CD14-positive monocyte (primary cell): ENCODE measurements around the gene TUSC2. TPM values are rescaled to one million over a fixed set of nuclear protein-coding genes. Genes with fewer than 3 reads are reported as not detected.
A peak's percentile ranks its signal among the peaks of the same experiment; 100 is the strongest.

Experiments
- DNase-seq, 3 donors: peaks; one replicate each; pipeline ENCODE4 v3.0.0-alpha.2; 2011 to 2022
- H2AFZ ChIP-seq: 2 replicates; pipeline ENCODE4 v1.6.0; 2012; ENCODE audit warnings: mild to moderate bottlenecking, low read depth, low read length, inconsistent platforms; ENCODE audit not compliant: insufficient read depth, poor library complexity, severe bottlenecking
- H3K27ac ChIP-seq, 2 donors: 1 replicate in 1 of 2; 2 replicates in 1 of 2; pipeline ENCODE4 v1.5.1; 2012 to 2013; ENCODE audit warnings: low read length in 2 of 2, control low read depth in 1 of 2, inconsistent platforms in 1 of 2, low read depth in 1 of 2, mild to moderate bottlenecking in 1 of 2
- H3K27me3 ChIP-seq, 2 donors: one replicate each; pipeline versions ENCODE4 v1.6.0 to v1.6.1; 2011 to 2013; ENCODE audit warnings: low read length in 2 of 2; ENCODE audit not compliant: control insufficient read depth in 2 of 2, insufficient read depth in 2 of 2
- H3K36me3 ChIP-seq, 2 donors: replicated peaks in 1 of 2; 1 replicate in 1 of 2; 2 replicates in 1 of 2; pipeline versions ENCODE4 v1.5.1 to v1.6.1; 2012 to 2013; ENCODE audit warnings: low read length in 2 of 2, control low read depth in 1 of 2, inconsistent platforms in 1 of 2, mild to moderate bottlenecking in 1 of 2; ENCODE audit not compliant: insufficient read depth in 2 of 2, control insufficient read depth in 1 of 2
- H3K4me1 ChIP-seq, 2 donors: 1 replicate in 1 of 2; 2 replicates in 1 of 2; pipeline versions ENCODE4 v1.5.1 to v1.6.1; 2012 to 2013; ENCODE audit warnings: low read length in 2 of 2, control low read depth in 1 of 2, inconsistent platforms in 1 of 2, mild to moderate bottlenecking in 1 of 2, moderate library complexity in 1 of 2; ENCODE audit not compliant: insufficient read depth in 2 of 2, control insufficient read depth in 1 of 2
- H3K4me2 ChIP-seq: replicated peaks from 2 replicates; pipeline ENCODE3; 2012; ENCODE audit warnings: low read length, moderate library complexity, mild to moderate bottlenecking; ENCODE audit not compliant: poor library complexity, severe bottlenecking; ENCODE audit errors: extremely low read depth
- H3K4me3 ChIP-seq, 3 experiments: fragments of 200-600 bp in 1 of 3; sonication (generic) in 1 of 3; replicated peaks in 1 of 3; 1 replicate in 2 of 3; 2 replicates in 1 of 3; pipeline ENCODE4 v1.5.1; 2011 to 2013; ENCODE audit warnings: low read length in 3 of 3, mild to moderate bottlenecking in 3 of 3, control low read depth in 2 of 3, low read depth in 2 of 3, inconsistent platforms in 1 of 3, moderate library complexity in 1 of 3
- H3K79me2 ChIP-seq: 2 replicates; pipeline ENCODE4 v1.6.0; 2012; ENCODE audit warnings: mild to moderate bottlenecking, control low read depth, inconsistent platforms, low read length, moderate library complexity; ENCODE audit not compliant: insufficient read depth
- H3K9ac ChIP-seq: 2 replicates; pipeline ENCODE4 v1.6.0; 2017; ENCODE audit warnings: low read length, mild to moderate bottlenecking; ENCODE audit not compliant: insufficient read depth, poor library complexity, severe bottlenecking
- H3K9me3 ChIP-seq, 2 donors: replicated peaks in 1 of 2; 1 replicate in 1 of 2; 2 replicates in 1 of 2; pipeline versions ENCODE4 v1.5.1 to v1.6.1; 2012 to 2013; ENCODE audit warnings: low read length in 2 of 2, control low read depth in 1 of 2; ENCODE audit not compliant: control insufficient read depth in 1 of 2, insufficient read depth in 1 of 2
- H4K20me1 ChIP-seq: 2 replicates; pipeline ENCODE4 v1.6.0; 2012; ENCODE audit warnings: mild to moderate bottlenecking, low read length, control low read depth, moderate library complexity; ENCODE audit not compliant: insufficient read depth
- H3K27ac Mint-ChIP-seq, 7 donors: one replicate each; pipeline ENCODE4 v1.8.0; 2020; ENCODE audit warnings: mild to moderate bottlenecking in 7 of 7, mixed read lengths in 7 of 7, moderate library complexity in 6 of 7, inconsistent platforms in 2 of 7
- H3K27me3 Mint-ChIP-seq, 3 donors: one replicate each; pipeline ENCODE4 v1.8.0; 2021 to 2022; ENCODE audit warnings: low read depth in 3 of 3, mild to moderate bottlenecking in 3 of 3, mixed read lengths in 3 of 3, moderate library complexity in 3 of 3, inconsistent platforms in 1 of 3
- H3K36me3 Mint-ChIP-seq, 2 donors: one replicate each; pipeline ENCODE4 v1.8.0; 2020; ENCODE audit warnings: mixed read lengths in 2 of 2, inconsistent platforms in 1 of 2, mild to moderate bottlenecking in 1 of 2
- H3K4me1 Mint-ChIP-seq: one replicate; pipeline ENCODE4 v1.8.0; 2020; ENCODE audit warnings: mild to moderate bottlenecking, mixed read lengths
- H3K4me3 Mint-ChIP-seq, 2 donors: one replicate each; pipeline ENCODE4 v1.8.0; 2020; ENCODE audit warnings: mild to moderate bottlenecking in 2 of 2, mixed read lengths in 2 of 2, moderate library complexity in 1 of 2
- H3K9me3 Mint-ChIP-seq, 7 donors: one replicate each; pipeline ENCODE4 v1.8.0; 2020 to 2022; ENCODE audit warnings: mixed read lengths in 7 of 7, mild to moderate bottlenecking in 6 of 7, moderate library complexity in 6 of 7, inconsistent platforms in 2 of 7
- CTCF ChIP-seq: fragments of 200-600 bp; IDR thresholded peaks from one replicate; pipeline ENCODE4 v1.8.0; 2022; ENCODE audit warnings: antibody characterized with exemption, mild to moderate bottlenecking
- WGBS: methylation state at CpG from one replicate; pipeline ENCODE4 v1.1.5; 2013; ENCODE audit warnings: missing lambda C conversion rate; ENCODE audit not compliant: insufficient coverage; 5-methylcytosine and 5-hydroxymethylcytosine counted together
- intact Hi-C, 2 donors: fragments of 100-400 bp; cut with micrococcal nuclease; formaldehyde crosslinking; loops; one replicate each; pipeline versions ENCODE4 v1.15.0 to v1.15.1; 2023
- polyA plus RNA-seq, 3 donors: library from polyadenylated mRNA; depleted of rRNA in 1 of 3; unstranded in 2 of 3; stranded (reverse) in 1 of 3; fragments of 300-500 nt in 2 of 3; fragments of >200 nt in 1 of 3; fragmentation: Illumina TruSeq in 2 of 3; gene quantifications; 1 replicate in 2 of 3; 2 replicates in 1 of 3; pipeline ENCODE4 v1.2.3, GENCODE V29; 2012 to 2021

Gene TUSC2
- polyA plus RNA-seq, 3 donors, result 22.6 to 55.7 (median 47.0) TPM

GRCh38 chr3:50334339-50335075 is 6.5 kb upstream of the TUSC2 start:
- Histone ChIP-seq H3K27me3 (no peaks in the 10 kb centered on the region), H3K4me2 (no peak overlapping the region), H3K36me3 (peaks cover 42 to 68% of the 10 kb centered on the region in 2 donors), H3K9me3 (no peaks in the 10 kb centered on the region), H3K4me1 (peaks cover 48% of the 10 kb centered on the region in 2 donors), H3K4me3 (no peak overlapping the region), H4K20me1 (peaks cover 78% of the 10 kb centered on the region), H2AFZ (no peak overlapping the region), H3K27ac (peak overlapping the region; percentile 39 to 84), H3K9ac (no peak overlapping the region), H3K79me2 (peaks cover 93% of the 10 kb centered on the region)
- WGBS, result 84% methylated on average over 4 of the region's 5 CpGs
- no peak for TF ChIP-seq CTCF
- H3K27me3 Mint-ChIP-seq, result peaks cover 0 to under 1% (median 0%) of the 10 kb centered on the region in 3 donors
- peaks cover 50 to 73% of the 10 kb centered on the region in 2 donors for H3K36me3 Mint-ChIP-seq
- no peak for DNase-seq
- H3K4me3 Mint-ChIP-seq, result no peak overlapping the region
- no peaks in the 10 kb centered on the region for H3K9me3 Mint-ChIP-seq
- H3K27ac Mint-ChIP-seq, result peak overlapping the region; percentile 26 to 86 (median 80)
- peaks cover 41% of the 10 kb centered on the region for H3K4me1 Mint-ChIP-seq
- intact Hi-C loops, result loop anchor here (5.0 kb wide), 1 partner anchor 37 kb away; the partner anchor contains the start of genes HYAL3 (in 2 of the 2) and NAA80 (in 2 of the 2)

GRCh38 chr3:50333744-50334328 is 5.8 kb upstream of the TUSC2 start:
- H4K20me1 ChIP-seq, result peaks cover 83% of the 10 kb centered on the region
- WGBS, result 80% methylated on average over 6 of the region's 12 CpGs
- Mint-ChIP-seq H3K4me1 (peaks cover 36% of the 10 kb centered on the region), H3K27ac (peak overlapping the region in 6 of 7 donors; percentile 26 to 86 (median 65)), H3K36me3 (peaks cover 50 to 77% of the 10 kb centered on the region in 2 donors), H3K27me3 (peaks cover 0 to 1% (median 0%) of the 10 kb centered on the region in 3 donors), H3K9me3 (no peaks in the 10 kb centered on the region), H3K4me3 (no peak overlapping the region)
- no peak overlapping the region for H2AFZ ChIP-seq
- H3K9me3 ChIP-seq, result no peaks in the 10 kb centered on the region
- peaks cover 45 to 72% of the 10 kb centered on the region in 2 donors for H3K36me3 ChIP-seq
- peaks cover 45 to 46% of the 10 kb centered on the region in 2 donors for H3K4me1 ChIP-seq
- intact Hi-C loops, result no loop called here
- H3K9ac ChIP-seq, result no peak overlapping the region
- peaks cover 86% of the 10 kb centered on the region for H3K79me2 ChIP-seq
- no peaks in the 10 kb centered on the region for H3K27me3 ChIP-seq
- DNase-seq, result peak in 1 of 3 donors; percentile 82
- no peak for TF ChIP-seq CTCF
- H3K4me2 ChIP-seq, result no peak overlapping the region
- no peak overlapping the region for H3K4me3 ChIP-seq
- peak overlapping the region; percentile 39 to 84 for H3K27ac ChIP-seq
